KMS-11 (cell line): ENCODE measurements around the gene CLINT1.
"Not testable (repeated sequence)": the region's sequence is repeated elsewhere in the genome, so short reads cannot be mapped to it uniquely, and the experiment has no call there.

Experiments used
- H2AFZ ChIP-seq: fragments of 200-600 bp; sonication (generic); 2 replicates; pipeline ENCODE4 v1.6.1; 2016; ENCODE audit warnings: antibody characterized with exemption, mixed run types, low read depth
- H3K27ac ChIP-seq: fragments of 200-600 bp; sonication (generic); 2 replicates; pipeline ENCODE4 v1.6.1; 2016; ENCODE audit warnings: mild to moderate bottlenecking, mixed run types
- H3K27me3 ChIP-seq: fragments of 200-600 bp; sonication (generic); 2 replicates; pipeline ENCODE4 v1.6.1; 2017; ENCODE audit warnings: mild to moderate bottlenecking, low read depth, mixed run types, moderate library complexity; ENCODE audit not compliant: insufficient read depth
- H3K36me3 ChIP-seq: fragments of 200-600 bp; sonication (generic); 2 replicates; pipeline ENCODE4 v1.6.1; 2017; ENCODE audit warnings: mild to moderate bottlenecking, mixed run types; ENCODE audit not compliant: insufficient read depth
- H3K4me1 ChIP-seq: fragments of 200-600 bp; sonication (generic); 2 replicates; pipeline ENCODE4 v1.6.1; 2016; ENCODE audit warnings: mild to moderate bottlenecking, low read depth, mixed run types; ENCODE audit not compliant: poor library complexity, severe bottlenecking
- H3K4me2 ChIP-seq: fragments of 200-600 bp; sonication (generic); 2 replicates; pipeline ENCODE4 v1.7.0; 2016; ENCODE audit warnings: mild to moderate bottlenecking, mixed run types
- H3K4me3 ChIP-seq: fragments of 200-600 bp; sonication (generic); IDR thresholded peaks from 2 replicates; pipeline ENCODE4 v1.6.1; 2017; ENCODE audit warnings: low read depth, low read length, mixed read lengths; ENCODE audit not compliant: insufficient read depth
- H3K79me2 ChIP-seq: fragments of 200-600 bp; sonication (generic); 2 replicates; pipeline ENCODE4 v1.6.1; 2016; ENCODE audit warnings: low read depth, mixed run types; ENCODE audit not compliant: insufficient read depth
- H3K9ac ChIP-seq: fragments of 200-600 bp; sonication (generic); 2 replicates; pipeline ENCODE4 v1.6.1; 2016; ENCODE audit warnings: mild to moderate bottlenecking, mixed run types
- H4K20me1 ChIP-seq: fragments of 200-600 bp; sonication (generic); 2 replicates; pipeline ENCODE4 v1.6.1; 2016; ENCODE audit warnings: mild to moderate bottlenecking, mixed run types; ENCODE audit not compliant: insufficient read depth
- TF ChIP-seq, protein P1 (sequence below): fragments of 200-600 bp; sonication (generic); conservative IDR thresholded peaks from 2 replicates; pipeline ENCODE4 v1.6.1; 2017; ENCODE audit warnings: low read depth, mild to moderate bottlenecking, antibody characterized with exemption, low read length, moderate library complexity, mixed read lengths

The CLINT1 gene

DNA sequence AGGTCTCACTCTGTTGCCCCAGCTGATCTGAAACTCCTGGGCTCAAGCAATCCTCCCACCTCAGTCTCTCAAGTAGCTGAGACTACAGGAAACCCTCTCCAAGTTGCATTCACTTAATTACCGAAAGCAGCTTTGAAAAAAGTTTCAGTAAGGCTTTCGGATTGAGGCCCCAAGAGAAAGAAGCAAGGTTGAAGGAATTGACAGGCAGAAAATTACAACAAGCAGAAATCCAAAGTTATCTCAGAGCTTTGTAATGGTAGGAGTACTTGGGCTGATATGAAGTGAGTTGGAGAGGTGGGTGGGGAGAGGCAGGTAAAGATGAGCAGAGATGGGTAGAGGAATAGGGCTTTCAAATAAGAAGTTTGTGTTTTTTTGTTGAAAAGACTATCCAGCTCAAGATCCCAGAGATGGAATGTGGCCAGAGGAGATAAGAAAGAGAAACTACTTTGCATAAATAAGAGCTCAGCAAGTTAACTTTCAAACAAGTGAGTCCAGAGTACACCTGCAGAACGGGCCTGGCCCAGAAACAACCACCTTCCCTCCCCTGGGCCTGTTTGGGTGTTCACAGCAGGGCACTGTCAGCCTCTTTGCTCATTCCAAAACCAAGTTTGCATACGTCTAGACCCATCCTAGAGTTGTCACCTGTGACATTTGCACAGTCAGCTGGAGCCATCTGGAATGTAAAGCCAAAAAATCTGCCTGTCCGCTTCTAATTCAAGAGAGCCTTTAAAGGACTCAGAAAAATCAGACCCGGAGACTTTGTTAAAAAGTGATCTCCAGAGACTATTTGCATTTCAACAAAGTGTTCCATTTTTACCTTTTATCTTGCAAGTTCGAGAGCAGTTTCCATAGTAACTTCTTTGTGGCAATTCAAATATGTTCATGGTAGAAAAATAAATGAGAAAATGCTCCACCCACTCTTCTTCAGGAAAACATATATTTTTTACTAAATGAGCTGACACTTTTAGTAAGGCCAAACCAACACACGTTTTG is 2.2 kb upstream of the CLINT1 start:
- Histone ChIP-seq H3K4me1 (peaks cover 67% of the 10 kb centered on the region), H2AFZ (no peak overlapping the region), H3K36me3 (no peaks in the 10 kb centered on the region), H3K4me3 (no peak overlapping the region), H3K4me2 (peak overlapping the region; percentile 93), H4K20me1 (no peaks in the 10 kb centered on the region), H3K79me2 (peaks cover 27% of the 10 kb centered on the region), H3K27me3 (no peaks in the 10 kb centered on the region), H3K27ac (peak overlapping the region; percentile 68), H3K9ac (peak overlapping the region; percentile 10; the same call in 1 of the 2 replicates)
- TF ChIP-seq, protein P1, sequence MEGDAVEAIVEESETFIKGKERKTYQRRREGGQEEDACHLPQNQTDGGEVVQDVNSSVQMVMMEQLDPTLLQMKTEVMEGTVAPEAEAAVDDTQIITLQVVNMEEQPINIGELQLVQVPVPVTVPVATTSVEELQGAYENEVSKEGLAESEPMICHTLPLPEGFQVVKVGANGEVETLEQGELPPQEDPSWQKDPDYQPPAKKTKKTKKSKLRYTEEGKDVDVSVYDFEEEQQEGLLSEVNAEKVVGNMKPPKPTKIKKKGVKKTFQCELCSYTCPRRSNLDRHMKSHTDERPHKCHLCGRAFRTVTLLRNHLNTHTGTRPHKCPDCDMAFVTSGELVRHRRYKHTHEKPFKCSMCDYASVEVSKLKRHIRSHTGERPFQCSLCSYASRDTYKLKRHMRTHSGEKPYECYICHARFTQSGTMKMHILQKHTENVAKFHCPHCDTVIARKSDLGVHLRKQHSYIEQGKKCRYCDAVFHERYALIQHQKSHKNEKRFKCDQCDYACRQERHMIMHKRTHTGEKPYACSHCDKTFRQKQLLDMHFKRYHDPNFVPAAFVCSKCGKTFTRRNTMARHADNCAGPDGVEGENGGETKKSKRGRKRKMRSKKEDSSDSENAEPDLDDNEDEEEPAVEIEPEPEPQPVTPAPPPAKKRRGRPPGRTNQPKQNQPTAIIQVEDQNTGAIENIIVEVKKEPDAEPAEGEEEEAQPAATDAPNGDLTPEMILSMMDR, result no peak

DNA sequence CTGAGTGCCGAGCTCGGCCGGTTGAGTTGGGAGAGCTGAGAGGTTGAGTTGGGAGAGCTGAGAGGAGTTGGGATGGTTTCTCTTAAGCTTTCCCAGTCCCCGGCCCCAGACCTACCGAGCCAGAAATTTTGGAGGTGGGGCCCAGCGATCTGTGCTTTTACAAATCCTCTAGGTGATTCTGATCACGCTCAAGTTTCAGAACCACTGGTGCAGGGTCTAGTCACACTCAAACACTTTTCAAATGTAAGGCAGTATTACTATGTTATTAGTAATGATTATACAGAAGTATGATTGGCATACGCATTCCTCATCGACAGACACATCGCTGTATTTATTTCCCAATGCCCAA is 256 bp upstream of the CLINT1 start:
- no peak overlapping the region; the same call in 1 of the 2 replicates for H3K9ac ChIP-seq
- peaks cover 45% of the 10 kb centered on the region for H3K79me2 ChIP-seq
- H3K27ac ChIP-seq, result peak overlapping the region; percentile 68; the same call in 1 of the 2 replicates

DNA sequence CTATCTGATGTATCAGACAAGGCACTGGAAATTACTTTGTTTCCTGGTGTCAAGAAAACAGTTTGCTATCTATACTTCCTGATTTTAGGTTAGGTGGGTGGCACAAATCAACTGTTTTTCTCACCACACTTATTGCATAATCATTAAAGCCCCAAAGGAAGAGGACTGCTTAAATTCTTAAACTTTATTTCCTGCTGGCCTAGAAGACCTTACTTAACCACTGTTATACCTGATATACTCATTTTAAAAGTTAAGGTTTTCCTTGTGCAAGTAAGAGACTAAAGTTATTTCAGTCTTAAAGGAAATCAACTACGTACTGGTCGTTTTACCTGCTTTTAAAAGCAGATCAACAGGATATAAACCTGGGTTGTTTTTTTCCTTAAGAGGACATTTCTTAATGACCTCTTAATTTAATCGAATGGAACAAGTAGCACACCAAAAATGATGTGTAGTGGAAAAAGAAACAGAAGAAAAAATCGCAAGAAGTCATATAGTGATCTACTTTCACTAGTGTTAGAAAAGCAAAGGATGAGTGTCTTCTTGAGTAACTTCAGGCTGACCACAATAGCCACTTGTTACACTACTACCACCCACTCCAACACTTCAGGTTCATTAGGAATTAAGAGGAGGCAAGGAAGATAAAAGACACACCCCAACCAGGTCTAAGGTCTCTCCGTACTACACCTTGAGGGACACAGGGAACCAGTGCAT is 974 bp downstream of the CLINT1 start:
- TF ChIP-seq, protein P1, result no peak
- Histone ChIP-seq H3K36me3 (no peaks in the 10 kb centered on the region), H3K4me1 (peaks cover 63% of the 10 kb centered on the region), H3K27ac (peak overlapping the region; percentile 40), H3K4me3 (no peak overlapping the region), H2AFZ (no peak overlapping the region), H3K27me3 (no peaks in the 10 kb centered on the region), H3K9ac (peak overlapping the region; percentile 69), H3K4me2 (peak overlapping the region; percentile 93), H4K20me1 (0 out of 2 replicates have a peak, but pooled peaks cover 3% of the 10 kb centered on the region), H3K79me2 (peaks cover 58% of the 10 kb centered on the region)

More for the DNA sequence above, 256 bp upstream of the CLINT1 start:
- H3K36me3 ChIP-seq, result no peaks in the 10 kb centered on the region
- H4K20me1 ChIP-seq, result no peaks in the 10 kb centered on the region
- H3K4me1 ChIP-seq, result peaks cover 75% of the 10 kb centered on the region
- TF ChIP-seq, protein P1, result no peak
- no peaks in the 10 kb centered on the region for H3K27me3 ChIP-seq
- no peak overlapping the region for H3K4me3 ChIP-seq
- 0 out of 2 replicates have a peak overlapping the region, but pooled peaks have one; percentile 30 for H2AFZ ChIP-seq
- H3K4me2 ChIP-seq, result peak overlapping the region; percentile 93; the same call in 1 of the 2 replicates

DNA sequence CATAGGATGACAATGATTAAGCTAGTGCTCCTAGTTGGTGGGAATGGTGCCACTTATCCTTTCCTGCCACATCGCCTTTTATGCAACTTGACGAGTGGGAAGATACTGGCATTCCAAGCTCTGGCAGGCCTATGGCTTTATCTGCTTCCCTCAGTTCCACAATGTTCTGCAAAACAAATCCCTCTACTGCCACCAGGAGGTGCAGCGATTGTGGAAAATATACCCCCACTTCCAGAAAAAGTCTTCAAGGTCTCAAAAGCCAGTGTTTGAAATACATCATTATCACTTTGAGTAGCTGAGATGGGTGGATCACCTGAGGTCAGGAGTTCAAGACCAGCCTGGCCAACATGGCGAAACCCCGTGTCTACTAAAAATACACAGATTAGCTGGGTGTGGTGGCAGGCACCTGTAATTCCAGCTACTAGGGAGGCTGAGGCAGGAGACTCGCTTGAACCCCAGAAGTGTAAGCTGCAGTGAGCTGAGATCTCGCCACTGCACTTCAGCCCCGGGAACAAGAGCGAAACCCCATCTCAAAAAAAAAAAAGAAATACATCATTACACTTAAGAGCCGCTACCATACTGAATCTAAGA is 3.4 kb downstream of the CLINT1 start:
- H3K4me1 ChIP-seq, result peaks cover 40% of the 10 kb centered on the region

DNA sequence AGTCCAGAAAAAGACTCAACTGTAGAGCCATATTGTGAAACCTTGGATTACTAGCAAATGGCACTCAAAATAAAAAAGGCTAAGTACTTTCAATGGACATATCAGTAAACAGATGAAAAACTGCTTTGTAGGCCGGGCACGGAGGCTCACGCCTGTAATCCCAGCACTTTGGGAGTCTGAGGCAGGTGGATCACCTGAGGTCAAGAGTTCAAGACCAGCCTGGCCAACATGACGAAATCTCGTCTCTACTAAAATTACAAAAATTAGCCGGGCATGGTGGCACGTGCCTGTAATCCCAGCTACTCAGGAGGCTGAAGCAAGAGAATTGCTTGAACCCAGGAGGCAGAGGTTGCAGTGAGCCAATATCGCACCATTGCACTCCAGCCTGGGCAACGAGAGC is 5.6 kb downstream of the CLINT1 start:
- Histone ChIP-seq H3K79me2 (peaks cover 94% of the 10 kb centered on the region), H3K4me1 (peaks cover 25% of the 10 kb centered on the region)
- H3K36me3 ChIP-seq, H3K4me3 ChIP-seq, H2AFZ ChIP-seq, H3K27me3 ChIP-seq, H3K9ac ChIP-seq, H3K27ac ChIP-seq, H3K4me2 ChIP-seq, H4K20me1 ChIP-seq: not testable (repeated sequence)

More for the DNA sequence above, 3.4 kb downstream of the CLINT1 start:
- Histone ChIP-seq H3K27me3 (no peaks in the 10 kb centered on the region), H3K27ac (no peak overlapping the region), H4K20me1 (peaks cover 8% of the 10 kb centered on the region; the same call in 1 of the 2 replicates), H3K4me3 (no peak overlapping the region), H3K79me2 (peaks cover 80% of the 10 kb centered on the region), H2AFZ (no peak overlapping the region), H3K9ac (no peak overlapping the region), H3K4me2 (0 out of 2 replicates have a peak overlapping the region, but pooled peaks have one; percentile 93), H3K36me3 (no peaks in the 10 kb centered on the region)
- TF ChIP-seq, protein P1, result peak; percentile 43
